ENCODE results near the gene STOML1. TPM values are rescaled to one million over a fixed set of nuclear protein-coding genes. Genes with fewer than 3 reads are reported as not detected.

STOML1 gene
- polyA plus RNA-seq, 6 donors from 2014 or later = 8.6 to 18.4 (median 9.9) TPM

DNA sequence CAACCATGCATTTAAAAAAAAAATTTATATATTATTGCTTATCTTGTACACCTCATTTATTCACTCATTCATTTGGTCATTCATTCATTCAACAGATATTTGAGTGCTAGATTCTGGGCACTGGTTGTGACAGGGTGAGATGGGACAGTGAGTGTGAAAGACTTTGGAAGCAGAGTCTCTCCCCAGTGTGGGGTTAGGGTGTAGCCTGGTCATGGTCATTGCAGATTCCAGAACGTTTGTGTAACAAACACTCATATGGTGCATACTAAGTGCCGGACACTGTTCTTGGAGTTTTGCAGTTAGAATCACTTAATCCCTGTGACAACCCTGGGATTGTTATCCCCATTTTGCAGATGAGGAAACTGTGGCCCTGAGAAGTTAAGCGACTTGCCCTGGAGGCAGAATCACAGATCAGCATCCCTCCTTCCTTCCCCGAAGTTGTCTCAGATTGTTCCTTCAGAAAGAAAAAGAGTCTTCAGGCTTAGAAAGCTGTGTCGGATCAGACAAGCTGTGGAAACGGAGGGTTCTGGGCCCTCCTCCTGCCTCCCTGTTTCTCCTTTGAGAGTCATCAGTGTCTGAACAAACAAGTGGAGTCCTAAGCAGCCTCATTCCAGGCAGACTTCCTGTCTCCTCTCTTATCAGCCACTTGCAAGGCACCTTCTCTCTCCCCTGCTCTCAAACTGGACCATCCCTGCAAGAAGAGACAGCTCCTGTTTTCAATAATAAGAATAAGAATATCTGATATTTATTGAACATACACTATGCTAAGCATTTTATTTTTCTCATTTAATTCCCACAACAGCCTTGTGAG, 59.5 kb downstream of the STOML1 start:
- Mint-ChIP-seq H3K4me3 (no peak overlapping the region), H3K36me3 (no peaks in the 10 kb centered on the region), H3K9me3 (no peaks in the 10 kb centered on the region), H3K4me1 (peaks cover 7 to 15% (median 13%) of the 10 kb centered on the region in 3 donors), H3K27ac (peak overlapping the region in 1 of 6 donors; percentile 53), H3K27me3 (peaks cover 23 to 67% (median 60%) of the 10 kb centered on the region in 3 donors)
- ATAC-seq (ENCODE audit: low read depth in 2 of 2) (no peak), DNase-seq (no peak)

DNA sequence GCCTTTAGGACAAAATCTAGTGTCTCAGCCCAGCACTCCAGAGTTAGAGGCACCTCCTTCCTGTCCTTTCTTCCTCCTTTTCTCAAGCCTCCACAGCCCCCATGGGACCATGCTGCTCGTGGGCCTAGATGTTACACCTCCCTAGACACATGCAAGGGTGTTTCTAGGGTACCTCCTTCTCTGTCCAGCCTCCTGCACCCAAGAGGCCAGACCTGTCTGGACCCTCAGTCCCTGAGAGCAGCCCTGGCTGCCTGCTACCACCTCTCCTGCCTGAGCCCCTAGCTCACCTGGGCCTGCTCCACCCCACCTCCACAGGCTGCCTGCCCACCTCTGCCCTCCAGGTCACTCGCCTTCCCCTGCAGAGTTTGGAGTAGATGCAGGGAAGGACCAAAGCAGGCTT, 60.7 kb downstream of the STOML1 start:
- Mint-ChIP-seq H3K4me3 (peak overlapping the region in 1 of 8 donors; percentile 41), H3K27ac (peak overlapping the region in 1 of 6 donors; percentile 39), H3K27me3 (peaks cover 18 to 62% (median 54%) of the 10 kb centered on the region in 3 donors), H3K36me3 (no peaks in the 10 kb centered on the region), H3K4me1 (peaks cover 7 to 15% (median 13%) of the 10 kb centered on the region in 3 donors), H3K9me3 (no peaks in the 10 kb centered on the region)
- ATAC-seq (ENCODE audit: low read depth in 2 of 2) (no peak), DNase-seq (no peak)

DNA sequence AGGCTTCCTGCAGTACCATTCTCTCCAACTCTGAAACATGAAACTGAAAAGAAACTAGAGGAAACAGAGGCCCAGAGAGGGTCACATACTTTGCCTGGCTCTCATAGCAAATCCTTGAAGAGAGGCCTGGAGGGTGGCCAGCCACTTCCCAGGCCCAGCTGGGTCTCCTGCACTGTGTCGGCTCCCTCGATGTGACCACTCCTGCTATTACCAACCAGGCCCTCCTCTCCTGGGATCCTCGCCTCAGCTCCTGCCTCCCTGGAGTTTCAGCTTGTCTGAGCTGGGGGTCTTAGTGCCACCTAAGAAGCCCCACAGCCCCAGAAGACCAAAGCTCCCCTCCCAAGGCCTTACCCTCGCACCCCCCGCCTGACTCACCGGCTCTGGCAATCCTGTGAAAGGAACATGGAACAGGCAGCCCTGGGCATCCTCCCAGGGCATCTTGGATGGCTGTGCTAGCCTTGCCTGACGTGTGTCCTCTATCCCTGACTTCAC, 61.3 kb downstream of the STOML1 start:
- H3K36me3 Mint-ChIP-seq = no peaks in the 10 kb centered on the region
- no peaks in the 10 kb centered on the region for H3K9me3 Mint-ChIP-seq
- peaks cover 8 to 15% (median 15%) of the 10 kb centered on the region in 3 donors for H3K4me1 Mint-ChIP-seq
- ATAC-seq (ENCODE audit: low read depth in 2 of 2) (no peak), DNase-seq (no peak)
- H3K27ac Mint-ChIP-seq = no peak overlapping the region
- H3K4me3 Mint-ChIP-seq = peak overlapping the region in 2 of 8 donors; percentile 41 to 77
- peaks cover 17 to 60% (median 58%) of the 10 kb centered on the region in 3 donors for H3K27me3 Mint-ChIP-seq

DNA sequence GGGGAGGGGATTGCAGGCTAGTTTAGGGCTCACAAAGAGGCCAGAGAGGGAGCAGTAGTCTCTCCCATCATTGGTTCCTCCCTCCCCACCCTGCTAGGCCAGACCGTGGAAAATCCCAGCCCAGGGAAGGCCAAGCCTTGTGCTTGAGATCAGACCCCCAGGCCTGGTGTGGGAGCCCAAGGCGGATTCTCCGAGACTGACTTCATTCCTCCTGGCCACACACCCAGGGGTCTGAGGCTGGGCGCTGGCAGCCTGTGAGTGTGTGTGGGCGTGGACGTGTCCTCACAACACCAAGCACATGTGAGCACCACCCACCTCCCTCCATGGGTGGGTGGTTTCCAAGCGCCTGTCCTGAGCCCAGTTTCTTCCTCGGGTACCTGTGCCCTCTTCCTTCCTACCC, 61.7 kb downstream of the STOML1 start:
- H3K27me3 Mint-ChIP-seq = peaks cover 17 to 61% (median 58%) of the 10 kb centered on the region in 3 donors
- H3K4me1 Mint-ChIP-seq = peaks cover 11 to 18% (median 15%) of the 10 kb centered on the region in 3 donors
- ATAC-seq (ENCODE audit: low read depth in 2 of 2) = no peak
- H3K4me3 Mint-ChIP-seq = no peak overlapping the region
- DNase-seq = no peak
- no peaks in the 10 kb centered on the region for H3K9me3 Mint-ChIP-seq
- H3K27ac Mint-ChIP-seq = no peak overlapping the region
- no peaks in the 10 kb centered on the region for H3K36me3 Mint-ChIP-seq

DNA sequence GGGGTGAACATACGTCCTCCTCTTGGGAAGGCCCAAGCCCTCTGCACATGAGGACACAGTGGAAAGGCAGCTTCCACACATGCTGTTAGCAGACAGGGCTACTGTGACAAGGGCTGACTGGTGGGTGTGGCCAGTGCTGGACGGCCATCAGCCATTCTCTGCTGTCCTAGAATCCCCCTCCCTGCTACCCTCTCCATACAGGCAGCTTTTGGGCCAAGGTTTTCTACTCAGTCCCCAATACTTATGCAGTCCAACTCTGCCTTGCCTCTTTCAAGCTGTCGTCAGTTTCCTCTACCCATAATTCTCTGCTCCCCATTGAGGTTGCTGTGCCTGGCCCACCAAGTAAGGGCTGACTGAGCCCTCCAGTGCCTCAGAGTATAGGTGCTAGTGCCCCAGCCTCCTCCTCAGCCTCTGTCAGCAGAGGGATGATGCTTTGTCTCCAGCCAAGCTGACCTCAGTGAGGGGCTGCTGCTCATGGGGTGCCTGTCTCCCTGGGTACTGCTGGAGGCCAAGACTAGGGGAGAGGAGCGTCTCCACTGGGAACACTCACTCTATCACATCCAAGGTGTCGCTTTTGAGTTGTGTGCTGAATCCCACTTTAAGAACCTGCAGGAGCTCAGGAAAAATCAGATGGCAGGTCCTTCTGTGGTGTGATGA, 63.0 kb downstream of the STOML1 start:
- no peaks in the 10 kb centered on the region for H3K9me3 Mint-ChIP-seq
- peak overlapping the region in 4 of 8 donors; percentile 38 to 77 (median 53) for H3K4me3 Mint-ChIP-seq
- H3K27ac Mint-ChIP-seq = peak overlapping the region in 2 of 6 donors; percentile 27 to 65
- no peaks in the 10 kb centered on the region for H3K36me3 Mint-ChIP-seq
- DNase-seq (no peak), ATAC-seq (ENCODE audit: low read depth in 2 of 2) (no peak)
- H3K27me3 Mint-ChIP-seq = peaks cover 17 to 56% (median 48%) of the 10 kb centered on the region in 3 donors
- peaks cover 16 to 25% (median 18%) of the 10 kb centered on the region in 3 donors for H3K4me1 Mint-ChIP-seq

Other genes with a start within 250 kb of the STOML1 start
- not detected for gene INSYN1, start 238.9 kb downstream of the STOML1 start, polyA plus RNA-seq (ENCODE audit: low read depth in 6 of 6)
- gene TBC1D21, start 118.7 kb downstream of the STOML1 start, polyA plus RNA-seq (ENCODE audit: low read depth in 6 of 6) = not detected
- gene LOXL1, start 65.8 kb downstream of the STOML1 start, polyA plus RNA-seq (ENCODE audit: low read depth in 6 of 6) = under 1 TPM in 2 of 6 donors, not detected in 4; 0.19 to 0.48 TPM
- 10 to 100 TPM in 5 of 6 donors, 1 to 10 TPM in 1; 6.4 to 39.8 (median 18.9) TPM for gene PML, start 2.4 kb upstream of the STOML1 start, polyA plus RNA-seq (ENCODE audit: low read depth in 6 of 6)
- gene GOLGA6A, start 90.3 kb upstream of the STOML1 start, polyA plus RNA-seq (ENCODE audit: low read depth in 6 of 6) = under 1 TPM in 1 of 6 donors, not detected in 5; 0.09 TPM
- not detected for gene ISLR2, start 138.3 kb upstream of the STOML1 start, polyA plus RNA-seq (ENCODE audit: low read depth in 6 of 6)
- not detected for gene ISLR, start 181.4 kb upstream of the STOML1 start, polyA plus RNA-seq (ENCODE audit: low read depth in 6 of 6)
- gene STRA6, start 210.5 kb upstream of the STOML1 start, polyA plus RNA-seq (ENCODE audit: low read depth in 6 of 6) = not detected
- not detected for gene CCDC33, start 244.0 kb upstream of the STOML1 start, polyA plus RNA-seq (ENCODE audit: low read depth in 6 of 6)